ENCODE measurements around the gene ZNF883. TPM values are rescaled to one million over a fixed set of nuclear protein-coding genes. Genes with fewer than 3 reads are reported as not detected.

Gene ZNF883
- total RNA-seq, 1 experiment from 2014 or later = 1.7 TPM

DNA sequence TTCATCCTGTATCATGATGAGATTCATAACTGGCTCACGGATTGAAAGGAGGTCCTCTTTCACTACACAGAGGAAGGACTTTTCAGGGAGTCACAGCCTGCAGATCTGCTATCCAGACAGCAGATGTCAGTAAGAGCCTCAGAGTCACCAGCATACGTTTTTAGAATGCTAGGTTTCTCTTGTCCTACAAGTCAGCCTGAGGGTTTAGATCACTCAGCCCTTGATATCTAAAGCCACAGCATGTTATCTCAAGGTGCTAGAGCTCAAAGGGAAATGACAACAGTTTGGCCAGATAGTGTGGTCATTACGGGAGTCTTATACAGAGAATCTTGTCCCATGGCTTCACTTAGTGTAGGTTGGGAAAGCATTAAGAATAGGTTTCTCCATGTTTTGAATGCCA, 90.4 kb downstream of the ZNF883 start:
- Histone ChIP-seq H3K36me3 (ENCODE audit: low read depth) (no peaks in the 10 kb centered on the region), H4K20me1 (ENCODE audit: insufficient read depth) (no peaks in the 10 kb centered on the region), H3K9me2 (ENCODE audit: insufficient read depth) (no peaks in the 10 kb centered on the region), H2AFZ (no peak overlapping the region), H3F3A (ENCODE audit: insufficient read depth, low read depth) (peaks cover 19% of the 10 kb centered on the region), H3K4me2 (no peak overlapping the region), H3K4me1 (replicated peaks; ENCODE audit: insufficient read depth) (peaks cover 28% of the 10 kb centered on the region), H3K4me3 (no peak overlapping the region), H3K27ac (no peak overlapping the region), H3K27me3 (ENCODE audit: insufficient read depth, low read depth) (no peaks in the 10 kb centered on the region), H3K79me2 (ENCODE audit: low read depth) (no peaks in the 10 kb centered on the region), H3K9me3 (ENCODE audit: insufficient read depth, low read depth) (no peaks in the 10 kb centered on the region)
- no TSS peak for BruUV-seq (replicated peaks)
- TF ChIP-seq EZH2 (IDR thresholded peaks at IDR 0.05; ENCODE audit: low read depth) (no peak), CTCF (conservative IDR thresholded peaks at IDR 0.05) (peak; percentile 57; the same call in 1 of the 2 replicates)
- ChIA-PET CTCF (no interaction called here), POLR2A (ENCODE audit: unreplicated experiment) (no interaction called here)
- peak in 1 of 2 experiments; percentile 50 for DNase-seq
- intact Hi-C loops (cut with micrococcal nuclease; ENCODE audit: unreplicated experiment) = loop anchor here (5.0 to 10.0 kb wide), 2 partner anchors 191 to 353 kb away; partner anchors contain the start of genes CDC26 and PRPF4

DNA sequence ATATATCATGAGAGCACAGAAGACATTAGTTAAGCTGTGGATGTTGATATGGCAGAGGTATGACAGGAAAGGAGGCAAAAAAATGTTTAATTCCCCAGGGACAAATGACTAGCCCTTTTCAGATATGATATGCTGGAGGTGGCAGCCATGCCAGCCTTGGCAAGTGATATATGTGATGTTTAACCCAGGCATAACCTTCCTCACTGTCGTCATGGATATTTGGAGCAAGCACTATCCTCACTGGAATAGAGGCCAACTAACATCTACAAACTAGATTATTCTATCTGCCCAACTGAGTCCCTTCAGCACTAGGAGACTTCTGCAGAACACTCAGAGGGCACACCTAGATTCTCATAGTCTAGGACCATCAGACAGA, 94.0 kb downstream of the ZNF883 start:
- peak overlapping the region; percentile 56 for H3K4me2 ChIP-seq

DNA sequence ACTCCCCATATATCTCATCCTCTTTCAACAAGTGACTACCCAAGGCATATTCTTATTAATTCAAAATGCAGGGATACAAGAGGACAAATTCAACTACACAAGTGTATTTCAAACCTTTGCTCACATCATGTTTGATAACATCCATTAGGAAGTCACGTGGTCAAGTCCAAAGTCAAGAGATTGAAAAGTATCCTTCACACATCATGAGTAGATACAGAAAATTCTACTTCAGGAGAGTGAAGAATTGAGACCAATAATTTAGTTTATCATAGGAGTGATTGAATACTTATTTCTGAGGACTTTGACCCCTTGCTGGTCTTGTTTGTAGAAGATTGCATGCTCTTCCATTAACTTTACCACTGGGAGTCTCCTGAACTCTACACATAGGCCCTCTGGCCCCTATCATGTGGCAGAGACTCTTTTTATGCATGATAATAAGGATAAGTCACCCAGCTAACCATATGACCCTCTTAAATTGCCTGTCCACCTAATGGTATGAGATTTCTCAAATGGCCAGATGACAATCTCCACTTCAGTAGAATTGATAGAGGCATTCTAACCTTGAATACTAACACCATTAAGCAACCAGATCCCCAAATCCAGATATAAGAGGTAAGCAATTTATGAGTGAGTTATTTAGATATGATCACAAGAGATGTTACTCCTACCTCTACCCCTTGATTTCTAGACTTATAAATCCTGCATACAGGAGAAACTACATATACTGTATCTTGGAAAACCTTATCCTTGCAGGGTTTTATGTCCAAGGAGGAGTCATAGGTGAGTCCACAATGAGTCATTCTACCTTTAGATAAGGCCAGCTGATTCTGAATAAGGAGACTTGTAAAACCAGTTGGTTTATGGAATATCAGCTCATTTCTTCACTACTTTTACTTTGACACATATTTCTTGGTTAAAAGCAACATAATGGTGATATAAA, 94.7 kb downstream of the ZNF883 start:
- no TSS peak for BruUV-seq (replicated peaks)
- TF ChIP-seq CTCF (conservative IDR thresholded peaks at IDR 0.05) (no peak), EZH2 (IDR thresholded peaks at IDR 0.05; ENCODE audit: low read depth) (no peak)
- intact Hi-C loops (cut with micrococcal nuclease; ENCODE audit: unreplicated experiment) = no loop called here
- CTCF ChIA-PET = interaction anchor here (0.5 kb wide), 1 partner anchor 408 kb away, joined by 5 read pairs; no protein-coding TSS in a partner anchor
- H3K9me2 ChIP-seq (ENCODE audit: insufficient read depth) = no peaks in the 10 kb centered on the region
- H3K27me3 ChIP-seq (ENCODE audit: insufficient read depth, low read depth) = no peaks in the 10 kb centered on the region
- no peaks in the 10 kb centered on the region for H3K79me2 ChIP-seq (ENCODE audit: low read depth)
- peaks cover 19% of the 10 kb centered on the region for H3F3A ChIP-seq (ENCODE audit: insufficient read depth, low read depth)
- H3K4me2 ChIP-seq = peak overlapping the region; percentile 56
- H3K9me3 ChIP-seq (ENCODE audit: insufficient read depth, low read depth) = no peaks in the 10 kb centered on the region
- DNase-seq = peak in 1 of 2 experiments; percentile 88
- H3K27ac ChIP-seq = no peak overlapping the region
- no peak overlapping the region for H3K4me3 ChIP-seq
- H3K4me1 ChIP-seq (replicated peaks; ENCODE audit: insufficient read depth) = peaks cover 26% of the 10 kb centered on the region
- no peaks in the 10 kb centered on the region for H3K36me3 ChIP-seq (ENCODE audit: low read depth)
- H2AFZ ChIP-seq = no peak overlapping the region
- POLR2A ChIA-PET (ENCODE audit: unreplicated experiment) = interaction anchor here (0.6 kb wide), 1 partner anchor 822 kb away, joined by 3 read pairs; no protein-coding TSS in a partner anchor
- no peaks in the 10 kb centered on the region for H4K20me1 ChIP-seq (ENCODE audit: insufficient read depth)

More for the DNA sequence above, 94.0 kb downstream of the ZNF883 start:
- no peaks in the 10 kb centered on the region for H3K9me2 ChIP-seq (ENCODE audit: insufficient read depth)
- ChIA-PET POLR2A (ENCODE audit: unreplicated experiment) (no interaction called here), CTCF (interaction anchor here (0.5 kb wide), 1 partner anchor 407 kb away, joined by 5 read pairs; no protein-coding TSS in a partner anchor)
- no peak for DNase-seq
- no peaks in the 10 kb centered on the region for H4K20me1 ChIP-seq (ENCODE audit: insufficient read depth)
- no peaks in the 10 kb centered on the region for H3K36me3 ChIP-seq (ENCODE audit: low read depth)
- no peaks in the 10 kb centered on the region for H3K9me3 ChIP-seq (ENCODE audit: insufficient read depth, low read depth)
- no peak overlapping the region for H2AFZ ChIP-seq
- no TSS peak for BruUV-seq (replicated peaks)
- no peaks in the 10 kb centered on the region for H3K27me3 ChIP-seq (ENCODE audit: insufficient read depth, low read depth)
- H3K4me1 ChIP-seq (replicated peaks; ENCODE audit: insufficient read depth) = peaks cover 26% of the 10 kb centered on the region
- no peak overlapping the region for H3K4me3 ChIP-seq
- intact Hi-C loops (cut with micrococcal nuclease; ENCODE audit: unreplicated experiment) = no loop called here
- TF ChIP-seq CTCF (conservative IDR thresholded peaks at IDR 0.05) (no peak), EZH2 (IDR thresholded peaks at IDR 0.05; ENCODE audit: low read depth) (no peak)
- no peak overlapping the region for H3K27ac ChIP-seq
- peaks cover 19% of the 10 kb centered on the region for H3F3A ChIP-seq (ENCODE audit: insufficient read depth, low read depth)
- H3K79me2 ChIP-seq (ENCODE audit: low read depth) = no peaks in the 10 kb centered on the region

Data from PC-9 (cell line).